GM12878 (cell line): ENCODE data around the gene MYL6B. TPM values are rescaled to one million over a fixed set of nuclear protein-coding genes. Genes with fewer than 3 reads are reported as not detected.

Experiments
- ATAC-seq: fragments of 200-7000 bp; cut with Tn5 transposase; 3 replicates; pipeline ENCODE4 v1.9.1; 2020; ENCODE audit warnings: mild to moderate bottlenecking, moderate library complexity
- BruUV-seq: library from RNA; stranded (reverse); fragments of 400-500 nt; replicated peaks from 2 replicates; lab custom pipeline; 2021; lab: Mats Ljungman, UMichigan
- CTCF ChIA-PET: fragments of 300-600 bp; sonication (Branson Sonifier 250); formaldehyde crosslinking; extraction: SDS; loops from one replicate; lab custom pipeline; 2021; ENCODE audit warnings: inconsistent platforms; lab: Yijun Ruan, JAX
- POLR2A ChIA-PET: fragments of 350-600 bp; formaldehyde crosslinking; extraction: SDS; loops from one replicate; lab custom pipeline; 2021; ENCODE audit warnings: inconsistent platforms; lab: Charles Lee
- RAD21 ChIA-PET: fragments of 300-600 bp; sonication (Branson Sonifier 250); formaldehyde crosslinking; loops from one replicate; lab custom pipeline; 2023; ENCODE audit warnings: antibody characterized with exemption; ENCODE audit not compliant: unreplicated experiment; lab: Charles Lee
- SMC1A ChIA-PET: fragments of 300-600 bp; sonication (Branson Sonifier 250); formaldehyde crosslinking; loops from one replicate; lab custom pipeline; 2023; ENCODE audit not compliant: unreplicated experiment, uncharacterized antibody; lab: Charles Lee
- DNase-seq: peaks from one replicate; pipeline ENCODE4 v3.0.0-alpha.2; 2011; ENCODE audit warnings: low read depth, low spot score
- FAIRE-seq: peaks from 3 replicates; lab custom pipeline; 2011; peaks lifted over from hg19 to GRCh38; lab: Jason Lieb, UNC
- H2AFZ ChIP-seq: 2 replicates; pipeline ENCODE4 v1.6.0; 2011; ENCODE audit warnings: low read depth, low read length, control low read depth; ENCODE audit not compliant: control insufficient read depth
- H3K27ac ChIP-seq: 2 replicates; pipeline ENCODE4 v1.5.1; 2011; ENCODE audit warnings: control low read depth; ENCODE audit not compliant: control insufficient read depth, insufficient read depth
- H3K27me3 ChIP-seq, 2 experiments: replicated peaks in 1 of 2; 2 replicates each; pipeline versions ENCODE4 v1.6.0 to v1.6.1; 2011; ENCODE audit warnings: low read length in 1 of 2; ENCODE audit not compliant: control insufficient read depth in 2 of 2, insufficient read depth in 2 of 2
- H3K36me3 ChIP-seq, 2 experiments: 2 replicates each; pipeline ENCODE4 v1.5.1; 2011; ENCODE audit warnings: low read length in 1 of 2; ENCODE audit not compliant: control insufficient read depth in 2 of 2, insufficient read depth in 2 of 2
- H3K4me1 ChIP-seq: 2 replicates; pipeline ENCODE4 v1.6.1; 2011; ENCODE audit warnings: mild to moderate bottlenecking, low read length, moderate library complexity, mixed read lengths; ENCODE audit not compliant: control insufficient read depth, insufficient read depth
- H3K4me2 ChIP-seq: 2 replicates; pipeline ENCODE4 v1.6.0; 2011; ENCODE audit warnings: control low read depth; ENCODE audit not compliant: control insufficient read depth, insufficient read depth
- H3K4me3 ChIP-seq: fragments of 200-600 bp; sonication (generic); 2 replicates; pipeline ENCODE4 v1.5.1; 2016
- H3K79me2 ChIP-seq: 2 replicates; pipeline ENCODE4 v1.6.0; 2011; ENCODE audit warnings: low read length; ENCODE audit not compliant: control insufficient read depth, insufficient read depth
- H3K9ac ChIP-seq: 2 replicates; pipeline ENCODE4 v1.8.0; 2011; ENCODE audit warnings: low read length, control low read depth, mixed read lengths; ENCODE audit not compliant: control insufficient read depth, insufficient read depth
- H3K9me3 ChIP-seq: replicated peaks from 3 replicates; pipeline ENCODE4 v1.5.1; 2011; ENCODE audit warnings: mild to moderate bottlenecking, low read length; ENCODE audit not compliant: control insufficient read depth, insufficient read depth
- H4K20me1 ChIP-seq: 2 replicates; pipeline ENCODE4 v1.6.0; 2011; ENCODE audit not compliant: control insufficient read depth, insufficient read depth
- ATF7 ChIP-seq: fragments of 450-650 bp; IDR thresholded peaks from 2 replicates; pipeline ENCODE4 v1.6.1; 2016; ENCODE audit warnings: low read depth, mild to moderate bottlenecking
- E4F1 ChIP-seq: fragments of 450-650 bp; IDR thresholded peaks from 2 replicates; pipeline ENCODE4 v1.6.1; 2018; ENCODE audit warnings: borderline replicate concordance, mild to moderate bottlenecking; ENCODE audit not compliant: partially characterized antibody
- HSF1 ChIP-seq: fragments of 150-350 bp; IDR thresholded peaks from 2 replicates; pipeline ENCODE4 v1.6.1; 2014; ENCODE audit warnings: mild to moderate bottlenecking, low read depth, low read length
- MTA3 ChIP-seq: IDR thresholded peaks from 2 replicates; pipeline ENCODE4 v1.6.1; 2012; ENCODE audit warnings: low read length, inconsistent platforms, borderline replicate concordance
- NBN ChIP-seq: fragments of 450-650 bp; IDR thresholded peaks from 2 replicates; pipeline ENCODE4 v1.6.1; 2016
- POLR2AphosphoS5 ChIP-seq: IDR thresholded peaks from 2 replicates; pipeline ENCODE4 v1.6.1; 2011; ENCODE audit warnings: mild to moderate bottlenecking, low read length, inconsistent platforms
- SMARCA5 ChIP-seq: fragments of 450-650 bp; IDR thresholded peaks from 2 replicates; pipeline ENCODE4 v1.6.1; 2017; ENCODE audit warnings: mild to moderate bottlenecking
- SRF ChIP-seq, 2 experiments: IDR thresholded peaks; 2 replicates each; pipeline ENCODE4 v1.6.1; 2011; ENCODE audit warnings: low read depth in 2 of 2, low read length in 2 of 2, mild to moderate bottlenecking in 1 of 2, moderate library complexity in 1 of 2
- SUZ12 ChIP-seq: fragments of 200-600 bp; sonication (generic); IDR thresholded peaks from one replicate; pipeline ENCODE4 v1.6.1; 2018; ENCODE audit warnings: antibody characterized with exemption, mild to moderate bottlenecking; ENCODE audit not compliant: unreplicated experiment
- ZBTB11 ChIP-seq: fragments of 450-650 bp; formaldehyde crosslinking; IDR thresholded peaks from 2 replicates; pipeline ENCODE4 v1.5.0; 2022; ENCODE audit warnings: mild to moderate bottlenecking, missing genetic modification characterization
- ZNF622 ChIP-seq: fragments of 450-650 bp; IDR thresholded peaks from 2 replicates; pipeline ENCODE4 v1.6.1; 2017; ENCODE audit warnings: mild to moderate bottlenecking, inconsistent platforms
- ZSCAN29 ChIP-seq: fragments of 450-650 bp; IDR thresholded peaks from 2 replicates; pipeline ENCODE4 v1.6.1; 2017; ENCODE audit warnings: mild to moderate bottlenecking, moderate library complexity
- WGBS: methylation state at CpG from one replicate; pipeline ENCODE4 v1.1.6; 2016; ENCODE audit warnings: low lambda C conversion rate; ENCODE audit not compliant: insufficient replicate concordance, insufficient coverage; ENCODE audit errors: missing lambda C conversion rate; 5-methylcytosine and 5-hydroxymethylcytosine counted together
- in situ Hi-C: fragments of 300-500 bp; cut with MboI; formaldehyde crosslinking; loops from 9 replicates; pipeline ENCODE4 v1.14.3; 2018; ENCODE audit warnings: mixed read lengths
- intact Hi-C: fragments of 100-400 bp; cut with micrococcal nuclease; formaldehyde crosslinking; loops from one replicate; pipeline ENCODE4 v1.14.2; 2022; ENCODE audit not compliant: unreplicated experiment
- polyA plus RNA-seq, 11 experiments: library from polyadenylated mRNA; depleted of rRNA in 4 of 11; unstranded in 6 of 11; stranded (reverse) in 5 of 11; fragments of >200 nt; fragmentation: Nextera tagmentation in 4 of 11; fragmentation: Illumina TruSeq in 1 of 11; extraction: Ambion mirVana in 4 of 11; extraction: Trizol in 1 of 11; gene quantifications; 1 replicate in 1 of 11; 2 replicates in 10 of 11; pipeline versions ENCODE4 v1.2.1 to v1.2.3, GENCODE V29; 2011 to 2016; ENCODE audit warnings: inconsistent platforms in 2 of 11, missing spikeins in 2 of 11, low read depth in 1 of 11
- total RNA-seq, 4 experiments: library from RNA; depleted of rRNA in 3 of 4; stranded (reverse); fragments of >200 nt in 3 of 4; fragmentation: Illumina TruSeq in 1 of 4; extraction: Trizol in 1 of 4; gene quantifications; 2 replicates each; pipeline versions ENCODE4 v1.2.1 to v1.2.3, GENCODE V29; 2013 to 2021

MYL6B gene
- total and polyA plus RNA-seq, 10 of the 15 experiments (the other 5 are each of a cell fraction or from before 2014, with no cell fraction given), result 75.5 to 153 (median 114) TPM

- no peak for ATAC-seq
- no peaks in the 10 kb centered on the region for H3K4me1 ChIP-seq
- no peak overlapping the region for H3K9ac ChIP-seq
- peaks cover 11 to 13% of the 10 kb centered on the region in 2 experiments; a peak in 3 of 4 replicates for H3K36me3 ChIP-seq
- ChIA-PET RAD21 (interaction anchor here (1.0 kb wide), 1 partner anchor 17 kb away, joined by 3 read pairs; the partner anchor contains the start of gene ESYT1), CTCF (interaction anchor here (0.8 to 1.3 kb wide), 2 partner anchors 14 to 17 kb away, joined by 3 to 4 read pairs; partner anchors contain the start of gene ESYT1), SMC1A (no interaction called here), POLR2A (interaction anchor here (0.6 to 0.9 kb wide), 2 partner anchors 28 to 148 kb away, joined by 3 read pairs; no protein-coding TSS in a partner anchor)
- H3K27ac ChIP-seq, result no peak overlapping the region
- 96% methylated on average over 3 of the region's 3 CpGs for WGBS
- no TSS peak for BruUV-seq
- intact Hi-C loops, result no loop called here
- DNase-seq, result no peak
- H3K79me2 ChIP-seq, result no peaks in the 10 kb centered on the region
- in situ Hi-C loops, result no loop called here
- no peak overlapping the region for H2AFZ ChIP-seq
- no peaks in the 10 kb centered on the region for H4K20me1 ChIP-seq
- no peak overlapping the region for H3K4me3 ChIP-seq
- no peaks in the 10 kb centered on the region for H3K27me3 ChIP-seq
- no peak for FAIRE-seq
- H3K9me3 ChIP-seq, result no peaks in the 10 kb centered on the region
- no peak overlapping the region for H3K4me2 ChIP-seq
- TF ChIP-seq SRF (IDR thresholded peaks at IDR 0.05; ENCODE audit: low read depth in 2 of 2, low read length in 2 of 2), result no peak
- TF ChIP-seq E4F1, result no peak
- no peak for TF ChIP-seq SMARCA5
- no peak for TF ChIP-seq NBN
- no peak for TF ChIP-seq MTA3
- no peak for TF ChIP-seq ZSCAN29
- no peak for TF ChIP-seq HSF1
- TF ChIP-seq ZNF622, result no peak
- TF ChIP-seq POLR2AphosphoS5, result no peak
- no peak for TF ChIP-seq ZBTB11 (CRISPR knock-in tag)
- no peak for TF ChIP-seq SUZ12
- TF ChIP-seq ATF7, result no peak
Observed at GRCh38 chr12:56145217-56145616, 7.2 kb upstream of the MYL6B start.
